Nephron (organoid): ENCODE data around the gene MAP3K20.

Experiments used
- H3K27ac Mint-ChIP-seq, 3 experiments: 2 replicates each; pipeline ENCODE4 v1.8.0; 2020; ENCODE audit warnings: mixed read lengths in 3 of 3, mild to moderate bottlenecking in 2 of 3, moderate library complexity in 1 of 3
- H3K27me3 Mint-ChIP-seq: 2 replicates; pipeline ENCODE4 v1.8.0; 2021; ENCODE audit warnings: low read depth, mild to moderate bottlenecking, moderate library complexity, mixed read lengths
- H3K36me3 Mint-ChIP-seq: 2 replicates; pipeline ENCODE4 v1.8.0; 2020; ENCODE audit warnings: low read depth, mixed read lengths
- H3K4me1 Mint-ChIP-seq: 2 replicates; pipeline ENCODE4 v1.8.0; 2020; ENCODE audit warnings: mixed read lengths
- H3K4me3 Mint-ChIP-seq, 3 experiments: 2 replicates each; pipeline ENCODE4 v1.8.0; 2020; ENCODE audit warnings: mild to moderate bottlenecking in 3 of 3, mixed read lengths in 3 of 3, moderate library complexity in 2 of 3
- H3K9me3 Mint-ChIP-seq: 2 replicates; pipeline ENCODE4 v1.8.0; 2020; ENCODE audit warnings: mixed read lengths
- CTCF ChIP-seq, 3 experiments: fragments of 200-600 bp; sonication (generic); IDR thresholded peaks; one replicate each; pipeline ENCODE4 v1.5.0; 2021; ENCODE audit warnings: antibody characterized with exemption in 3 of 3; ENCODE audit not compliant: unreplicated experiment in 3 of 3

The MAP3K20 gene

GRCh38 chr2:173241643-173242042 lies 166.0 kb downstream of the MAP3K20 start:
- Mint-ChIP-seq H3K9me3 (no peaks in the 10 kb centered on the region), H3K27ac (no peak overlapping the region), H3K4me3 (no peak overlapping the region), H3K4me1 (no peaks in the 10 kb centered on the region), H3K36me3 (peaks cover 21% of the 10 kb centered on the region), H3K27me3 (no peaks in the 10 kb centered on the region)
- TF ChIP-seq CTCF (IDR thresholded peaks at IDR 0.05; ENCODE audit: unreplicated experiment in 3 of 3): no peak

GRCh38 chr2:173247156-173247555 lies 171.5 kb downstream of the MAP3K20 start:
- Mint-ChIP-seq H3K27me3 (peaks cover 3% of the 10 kb centered on the region), H3K9me3 (no peaks in the 10 kb centered on the region), H3K27ac (no peak overlapping the region), H3K4me1 (peaks cover 16% of the 10 kb centered on the region), H3K4me3 (no peak overlapping the region), H3K36me3 (peaks cover 5% of the 10 kb centered on the region)
- no peak for TF ChIP-seq CTCF (IDR thresholded peaks at IDR 0.05; ENCODE audit: unreplicated experiment in 3 of 3)

- no peaks in the 10 kb centered on the region for H3K9me3 Mint-ChIP-seq
- TF ChIP-seq CTCF (IDR thresholded peaks at IDR 0.05; ENCODE audit: unreplicated experiment in 3 of 3): no peak
- H3K27ac Mint-ChIP-seq: no peak overlapping the region
- peaks cover 11% of the 10 kb centered on the region for H3K27me3 Mint-ChIP-seq
- no peak overlapping the region for H3K4me3 Mint-ChIP-seq
- H3K36me3 Mint-ChIP-seq: peaks cover 5% of the 10 kb centered on the region
- H3K4me1 Mint-ChIP-seq: peaks cover 16% of the 10 kb centered on the region
These were observed 172.7 kb downstream of the MAP3K20 start for GRCh38 chr2:173248381-173248780.

- Mint-ChIP-seq H3K27me3 (peaks cover 11% of the 10 kb centered on the region), H3K4me3 (no peak overlapping the region), H3K4me1 (peaks cover 16% of the 10 kb centered on the region), H3K9me3 (no peaks in the 10 kb centered on the region), H3K27ac (no peak overlapping the region), H3K36me3 (peaks cover 6% of the 10 kb centered on the region)
- TF ChIP-seq CTCF (IDR thresholded peaks at IDR 0.05; ENCODE audit: unreplicated experiment in 3 of 3): no peak
These were observed 174.3 kb downstream of the MAP3K20 start for GRCh38 chr2:173249661-173250641.

GRCh38 chr2:173251225-173251624 lies 175.6 kb downstream of the MAP3K20 start:
- TF ChIP-seq CTCF (IDR thresholded peaks at IDR 0.05; ENCODE audit: unreplicated experiment in 3 of 3): no peak
- Mint-ChIP-seq H3K27ac (no peak overlapping the region), H3K9me3 (no peaks in the 10 kb centered on the region), H3K4me1 (peaks cover 16% of the 10 kb centered on the region), H3K27me3 (peaks cover 11% of the 10 kb centered on the region), H3K36me3 (peaks cover 6% of the 10 kb centered on the region), H3K4me3 (no peak overlapping the region)

GRCh38 chr2:173252581-173252980 lies 176.9 kb downstream of the MAP3K20 start:
- peaks cover 6% of the 10 kb centered on the region for H3K36me3 Mint-ChIP-seq
- H3K9me3 Mint-ChIP-seq: no peaks in the 10 kb centered on the region

More at GRCh38 chr2:173252581-173252980, 176.9 kb downstream of the MAP3K20 start:
- no peak overlapping the region for H3K4me3 Mint-ChIP-seq
- TF ChIP-seq CTCF (IDR thresholded peaks at IDR 0.05; ENCODE audit: unreplicated experiment in 3 of 3): no peak
- H3K27me3 Mint-ChIP-seq: peaks cover 11% of the 10 kb centered on the region
- H3K27ac Mint-ChIP-seq: no peak overlapping the region
- peaks cover 16% of the 10 kb centered on the region for H3K4me1 Mint-ChIP-seq
